ENCODE results near the gene ZNF579. TPM values are rescaled to one million over a fixed set of nuclear protein-coding genes. Genes with fewer than 3 reads are reported as not detected.

Gene ZNF579
- total and polyA plus RNA-seq, 9 of the 15 experiments (the other 6 are each of a cell fraction or from before 2014, with no cell fraction given) = 0.06 to 15.9 (median 1.6) TPM

DNA sequence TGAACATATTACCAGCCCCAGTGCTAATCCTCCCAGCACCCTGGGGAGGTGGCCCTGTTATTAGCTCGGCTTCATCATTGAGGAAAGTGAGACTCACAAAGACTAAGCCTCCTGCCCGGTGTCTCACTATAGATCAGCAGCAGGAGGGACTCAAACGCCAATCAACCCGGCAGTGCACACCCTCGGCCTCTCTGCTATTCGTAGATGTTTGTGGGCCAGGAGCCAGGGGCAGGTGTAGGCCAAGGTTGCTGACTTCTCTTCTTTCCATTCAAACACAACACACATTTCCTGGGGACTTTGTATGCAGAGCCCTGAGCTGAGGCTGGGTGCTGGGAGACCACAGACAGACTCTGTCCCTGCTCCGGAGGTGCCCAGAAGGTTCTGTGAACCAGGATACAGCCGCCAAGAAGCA lies 25.9 kb downstream of the ZNF579 start:
- no peaks in the 10 kb centered on the region for H3K36me3 ChIP-seq (ENCODE audit: control insufficient read depth, insufficient read depth, low read length)
- H3K9me1 ChIP-seq (ENCODE audit: control insufficient read depth, insufficient read depth, low read length) = no peaks in the 10 kb centered on the region
- WGBS (ENCODE audit: insufficient coverage, low coverage, missing lambda C conversion rate) = 13% methylated on average over 8 of the region's 8 CpGs
- H2AFZ ChIP-seq (ENCODE audit: low read depth, low read length) = no peak overlapping the region
- CTCF ChIA-PET (ENCODE audit: low intra/inter-chr PET ratio) = no interaction called here
- H3K4me3 ChIP-seq = no peak overlapping the region
- H3K79me2 ChIP-seq (ENCODE audit: control insufficient read depth, insufficient read depth, low read length) = no peaks in the 10 kb centered on the region
- DNase-seq (ENCODE audit: extremely low read depth in 1 of 4, low spot score in 3 of 4) (peak in 1 of 4 experiments; percentile 11), FAIRE-seq (no peak), ATAC-seq (no peak)
- intact Hi-C loops (cut with micrococcal nuclease) = no loop called here
- no peaks in the 10 kb centered on the region for H3K9me3 ChIP-seq (replicated peaks; ENCODE audit: control insufficient read depth, insufficient read depth, low read depth, low read length)
- no peak overlapping the region for H3K27ac ChIP-seq (ENCODE audit: extremely low read depth, low read depth, low read length)
- in situ Hi-C loops (cut with MboI) = no loop called here
- no peaks in the 10 kb centered on the region for H4K20me1 ChIP-seq (replicated peaks; ENCODE audit: control insufficient read depth, insufficient read depth, low read length)
- no TSS peak for BruUV-seq (replicated peaks)
- peaks cover 5 to 6% of the 10 kb centered on the region in 2 experiments; a peak in 3 of 5 replicates for H3K4me1 ChIP-seq (replicated peaks in 1 of 2; ENCODE audit: control insufficient read depth in 2 of 2, insufficient read depth in 2 of 2, low read length in 2 of 2)
- H3K4me2 ChIP-seq (ENCODE audit: insufficient read depth, low read length) = no peak overlapping the region
- no peak overlapping the region for H3K9ac ChIP-seq (ENCODE audit: insufficient read depth in 1 of 2, low read depth in 2 of 2, low read length in 2 of 2)
- peaks cover 9 to 13% of the 10 kb centered on the region in 2 experiments; a peak in 4 of 5 replicates for H3K27me3 ChIP-seq (ENCODE audit: control insufficient read depth in 2 of 2, insufficient read depth in 2 of 2, low read length in 2 of 2)
- POLR2A ChIA-PET = interaction anchor here (1.1 kb wide), 1 partner anchor 44 kb away, joined by 4 read pairs; the partner anchor contains the start of gene FIZ1
- TF ChIP-seq MEF2A (IDR thresholded peaks at IDR 0.05; ENCODE audit: control insufficient read depth, low read depth, low read length) = no peak
- TF ChIP-seq DDX20 (tag; IDR thresholded peaks at IDR 0.05; ENCODE audit: low read depth) = no peak
- TF ChIP-seq, protein P1, sequence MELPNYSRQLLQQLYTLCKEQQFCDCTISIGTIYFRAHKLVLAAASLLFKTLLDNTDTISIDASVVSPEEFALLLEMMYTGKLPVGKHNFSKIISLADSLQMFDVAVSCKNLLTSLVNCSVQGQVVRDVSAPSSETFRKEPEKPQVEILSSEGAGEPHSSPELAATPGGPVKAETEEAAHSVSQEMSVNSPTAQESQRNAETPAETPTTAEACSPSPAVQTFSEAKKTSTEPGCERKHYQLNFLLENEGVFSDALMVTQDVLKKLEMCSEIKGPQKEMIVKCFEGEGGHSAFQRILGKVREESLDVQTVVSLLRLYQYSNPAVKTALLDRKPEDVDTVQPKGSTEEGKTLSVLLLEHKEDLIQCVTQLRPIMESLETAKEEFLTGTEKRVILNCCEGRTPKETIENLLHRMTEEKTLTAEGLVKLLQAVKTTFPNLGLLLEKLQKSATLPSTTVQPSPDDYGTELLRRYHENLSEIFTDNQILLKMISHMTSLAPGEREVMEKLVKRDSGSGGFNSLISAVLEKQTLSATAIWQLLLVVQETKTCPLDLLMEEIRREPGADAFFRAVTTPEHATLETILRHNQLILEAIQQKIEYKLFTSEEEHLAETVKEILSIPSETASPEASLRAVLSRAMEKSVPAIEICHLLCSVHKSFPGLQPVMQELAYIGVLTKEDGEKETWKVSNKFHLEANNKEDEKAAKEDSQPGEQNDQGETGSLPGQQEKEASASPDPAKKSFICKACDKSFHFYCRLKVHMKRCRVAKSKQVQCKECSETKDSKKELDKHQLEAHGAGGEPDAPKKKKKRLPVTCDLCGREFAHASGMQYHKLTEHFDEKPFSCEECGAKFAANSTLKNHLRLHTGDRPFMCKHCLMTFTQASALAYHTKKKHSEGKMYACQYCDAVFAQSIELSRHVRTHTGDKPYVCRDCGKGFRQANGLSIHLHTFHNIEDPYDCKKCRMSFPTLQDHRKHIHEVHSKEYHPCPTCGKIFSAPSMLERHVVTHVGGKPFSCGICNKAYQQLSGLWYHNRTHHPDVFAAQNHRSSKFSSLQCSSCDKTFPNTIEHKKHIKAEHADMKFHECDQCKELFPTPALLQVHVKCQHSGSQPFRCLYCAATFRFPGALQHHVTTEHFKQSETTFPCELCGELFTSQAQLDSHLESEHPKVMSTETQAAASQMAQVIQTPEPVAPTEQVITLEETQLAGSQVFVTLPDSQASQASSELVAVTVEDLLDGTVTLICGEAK (IDR thresholded peaks at IDR 0.05) = no peak
- TF ChIP-seq, protein P1 (CRISPR knock-in tag; IDR thresholded peaks at IDR 0.05) = no peak
- TF ChIP-seq KHSRP (IDR thresholded peaks at IDR 0.05) = no peak
- TF ChIP-seq EGR1 (conservative IDR thresholded peaks at IDR 0.05) = no peak
- no peak for TF ChIP-seq CCAR2 (IDR thresholded peaks at IDR 0.05; ENCODE audit: low read depth, low read length)
- TF ChIP-seq, protein P2, sequence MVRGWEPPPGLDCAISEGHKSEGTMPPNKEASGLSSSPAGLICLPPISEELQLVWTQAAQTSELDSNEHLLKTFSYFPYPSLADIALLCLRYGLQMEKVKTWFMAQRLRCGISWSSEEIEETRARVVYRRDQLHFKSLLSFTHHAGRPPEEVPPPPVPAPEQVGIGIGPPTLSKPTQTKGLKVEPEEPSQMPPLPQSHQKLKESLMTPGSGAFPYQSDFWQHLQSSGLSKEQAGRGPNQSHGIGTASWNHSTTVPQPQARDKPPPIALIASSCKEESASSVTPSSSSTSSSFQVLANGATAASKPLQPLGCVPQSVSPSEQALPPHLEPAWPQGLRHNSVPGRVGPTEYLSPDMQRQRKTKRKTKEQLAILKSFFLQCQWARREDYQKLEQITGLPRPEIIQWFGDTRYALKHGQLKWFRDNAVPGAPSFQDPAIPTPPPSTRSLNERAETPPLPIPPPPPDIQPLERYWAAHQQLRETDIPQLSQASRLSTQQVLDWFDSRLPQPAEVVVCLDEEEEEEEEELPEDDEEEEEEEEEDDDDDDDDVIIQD (CRISPR knock-in tag; IDR thresholded peaks at IDR 0.05) = no peak
- no peak for TF ChIP-seq RBM39 (optimal IDR thresholded peaks at IDR 0.05; ENCODE audit: low read depth, low read length)
- TF ChIP-seq RBM14 (IDR thresholded peaks at IDR 0.05; ENCODE audit: borderline replicate concordance, insufficient read depth, low read depth, low read length) = no peak
- TF ChIP-seq CBX5 (IDR thresholded peaks at IDR 0.05; ENCODE audit: borderline replicate concordance, low read depth) = no peak

Measured in K562 (cell line).